HG03342 (cell line): ENCODE measurements around the gene CDK9.
"Not testable (repeated sequence)": the region's sequence is repeated elsewhere in the genome, so short reads cannot be mapped to it uniquely, and the experiment has no call there.

Source experiments
- ATAC-seq: cut with Tn5 transposase; IDR thresholded peaks from one replicate; pipeline ENCODE4 v1.9.1; 2021; ENCODE audit warnings: mild to moderate bottlenecking, moderate library complexity; ENCODE audit not compliant: unreplicated experiment

Gene CDK9

DNA sequence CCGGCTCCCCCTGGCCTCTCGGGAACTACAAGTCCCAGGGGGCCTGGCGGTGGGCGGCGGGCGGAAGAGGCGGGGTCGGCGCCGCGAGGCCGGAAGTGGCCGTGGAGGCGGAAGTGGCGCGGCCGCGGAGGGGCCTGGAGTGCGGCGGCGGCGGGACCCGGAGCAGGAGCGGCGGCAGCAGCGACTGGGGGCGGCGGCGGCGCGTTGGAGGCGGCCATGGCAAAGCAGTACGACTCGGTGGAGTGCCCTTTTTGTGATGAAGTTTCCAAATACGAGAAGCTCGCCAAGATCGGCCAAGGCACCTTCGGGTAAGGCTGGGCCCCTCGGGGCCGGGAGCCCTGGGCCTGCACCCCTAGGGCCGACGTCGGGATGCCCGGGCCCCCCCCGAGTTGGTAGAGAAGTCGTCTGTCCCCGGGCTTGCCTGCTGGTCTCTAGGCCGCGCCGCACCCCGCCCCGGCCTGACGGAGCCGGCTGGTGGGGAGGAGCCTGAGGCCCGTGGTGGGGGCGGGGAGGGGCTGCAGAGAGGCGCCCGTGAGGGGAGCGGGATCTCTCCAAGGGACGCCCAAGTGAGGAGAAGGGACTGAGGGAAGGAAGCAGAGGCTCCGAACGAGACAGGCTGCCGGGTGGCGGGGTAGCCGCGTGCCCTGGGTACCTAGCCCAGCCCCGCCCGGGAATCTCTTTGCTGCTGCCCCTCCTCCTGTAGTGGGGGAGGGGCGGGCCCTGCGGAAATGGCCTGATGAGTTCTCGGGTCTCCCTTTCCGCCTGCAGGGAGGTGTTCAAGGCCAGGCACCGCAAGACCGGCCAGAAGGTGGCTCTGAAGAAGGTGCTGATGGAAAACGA, at the start of gene CDK9:
CDK9 (plus strand) TSS at position 102 of the 840 bp plus-strand sequence; CDS start at position 217, 115 bp downstream.
- ATAC-seq: peak; percentile 51

DNA sequence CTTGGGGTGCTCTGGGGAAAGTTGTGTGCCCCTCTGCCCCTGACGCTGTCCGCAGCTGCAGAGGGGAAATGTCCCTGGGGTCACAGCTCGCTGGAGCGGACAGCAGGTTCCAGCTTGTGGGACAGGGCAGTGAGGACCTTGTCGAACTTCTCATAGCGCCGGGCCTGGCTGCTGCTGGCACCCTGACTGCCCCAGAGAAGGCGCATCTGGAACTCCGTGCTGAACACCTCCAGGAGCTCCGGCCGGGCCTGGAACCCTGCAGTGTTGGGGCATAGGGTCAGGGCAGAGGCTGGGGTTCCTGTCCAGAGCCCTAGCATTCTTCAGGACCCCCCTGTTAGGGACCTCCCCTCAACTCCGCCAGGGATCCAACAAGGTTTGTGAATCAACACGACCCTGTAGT, 47.2 kb upstream of the CDK9 start:
- ATAC-seq: no peak

DNA sequence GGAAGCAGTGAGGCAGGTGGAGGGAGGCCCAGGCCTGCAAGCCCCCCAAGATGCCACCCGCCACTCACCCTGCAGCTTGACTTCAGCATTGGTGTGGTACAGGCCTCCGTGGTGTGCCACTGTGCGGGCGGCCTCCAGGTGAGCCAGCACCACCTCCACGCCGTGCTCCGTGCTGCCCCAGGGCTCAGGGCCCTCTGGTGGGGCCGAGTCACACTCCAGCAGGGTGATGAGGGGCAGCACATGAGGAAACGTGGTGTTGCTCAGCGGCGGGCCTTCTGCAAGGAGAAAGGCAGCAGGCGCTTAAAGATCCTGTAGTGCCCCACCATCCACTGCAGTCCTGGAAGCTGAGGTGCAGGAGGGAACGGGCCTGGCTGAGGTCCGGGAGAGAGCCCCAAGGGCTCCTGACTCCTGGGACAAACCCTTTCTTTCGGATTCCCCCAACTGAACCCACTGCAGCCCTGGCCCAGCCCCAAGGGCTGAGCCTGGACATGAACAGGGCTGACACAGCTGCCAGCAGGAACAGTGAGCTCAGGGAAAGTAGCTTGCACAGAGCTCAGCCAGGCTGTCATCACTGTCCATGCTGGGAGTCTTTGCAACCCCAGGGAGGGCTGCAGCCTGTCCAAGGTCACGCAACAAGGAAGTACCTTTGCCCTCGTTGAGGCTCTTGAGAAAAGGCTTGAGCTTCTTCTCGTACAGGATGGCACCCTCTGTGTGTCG, 46.1 kb upstream of the CDK9 start:
- no peak for ATAC-seq

DNA sequence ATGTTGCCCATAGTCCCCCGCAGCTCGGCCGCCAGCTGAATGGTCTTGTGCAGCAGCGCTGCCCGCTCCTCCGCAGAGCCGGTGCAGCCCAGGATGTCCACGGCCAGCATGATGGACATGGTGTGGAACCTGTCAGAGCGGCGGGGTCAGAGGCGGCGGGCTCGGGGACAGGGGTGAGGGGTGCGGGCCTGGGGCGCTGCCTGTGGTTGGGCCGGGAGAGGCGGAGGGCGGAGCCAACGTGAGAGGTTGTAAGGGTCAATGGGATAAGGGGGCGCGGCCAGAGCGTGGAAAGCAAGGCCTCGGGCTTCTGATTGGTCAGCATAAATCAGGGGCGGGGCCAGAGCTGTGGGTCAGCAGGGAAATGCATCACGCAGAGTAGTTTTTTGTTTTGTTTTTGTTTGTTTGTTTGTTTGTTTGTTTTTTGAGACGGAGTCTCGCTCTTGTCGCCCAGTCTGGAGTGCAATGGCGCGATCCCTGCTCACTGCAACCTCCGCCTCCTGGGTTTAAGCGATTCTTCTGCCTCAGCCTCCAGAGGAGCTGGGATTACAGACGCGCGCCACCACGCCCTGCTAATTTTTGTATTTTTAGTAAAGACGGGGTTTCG, 43.9 kb upstream of the CDK9 start:
- no peak for ATAC-seq

DNA sequence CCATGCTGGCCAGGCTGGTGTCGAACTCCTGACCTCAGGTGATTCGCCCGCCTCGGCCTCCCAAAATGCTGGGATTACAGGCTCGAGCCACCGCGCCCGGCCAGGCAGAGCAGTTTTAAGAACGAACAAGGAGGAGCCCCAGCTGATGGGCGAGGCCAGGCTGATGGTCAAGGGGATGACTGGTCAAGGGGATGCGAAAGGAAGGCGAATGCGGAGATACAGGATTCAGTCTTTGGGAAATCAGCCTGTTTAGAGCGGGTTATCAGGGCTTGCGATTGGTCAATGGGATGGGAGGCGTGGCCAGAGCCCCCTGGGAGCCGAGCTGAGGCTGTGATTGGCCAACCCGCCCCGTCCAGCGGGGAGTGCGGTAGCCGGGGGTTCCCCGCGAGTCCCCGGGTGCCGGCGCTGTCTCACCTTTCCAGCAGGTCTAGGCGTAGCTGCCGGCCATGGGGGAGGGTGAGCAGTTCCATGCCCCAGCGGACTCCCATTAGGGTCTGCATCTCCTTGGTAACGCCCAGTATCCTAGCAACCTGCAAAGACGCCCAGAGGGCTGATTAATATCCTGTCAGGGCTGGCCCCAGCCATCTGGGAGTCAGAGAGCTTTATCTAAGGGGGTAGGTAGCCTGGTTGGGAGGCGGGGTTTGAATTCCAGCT, 43.3 kb upstream of the CDK9 start:
- ATAC-seq: no peak

DNA sequence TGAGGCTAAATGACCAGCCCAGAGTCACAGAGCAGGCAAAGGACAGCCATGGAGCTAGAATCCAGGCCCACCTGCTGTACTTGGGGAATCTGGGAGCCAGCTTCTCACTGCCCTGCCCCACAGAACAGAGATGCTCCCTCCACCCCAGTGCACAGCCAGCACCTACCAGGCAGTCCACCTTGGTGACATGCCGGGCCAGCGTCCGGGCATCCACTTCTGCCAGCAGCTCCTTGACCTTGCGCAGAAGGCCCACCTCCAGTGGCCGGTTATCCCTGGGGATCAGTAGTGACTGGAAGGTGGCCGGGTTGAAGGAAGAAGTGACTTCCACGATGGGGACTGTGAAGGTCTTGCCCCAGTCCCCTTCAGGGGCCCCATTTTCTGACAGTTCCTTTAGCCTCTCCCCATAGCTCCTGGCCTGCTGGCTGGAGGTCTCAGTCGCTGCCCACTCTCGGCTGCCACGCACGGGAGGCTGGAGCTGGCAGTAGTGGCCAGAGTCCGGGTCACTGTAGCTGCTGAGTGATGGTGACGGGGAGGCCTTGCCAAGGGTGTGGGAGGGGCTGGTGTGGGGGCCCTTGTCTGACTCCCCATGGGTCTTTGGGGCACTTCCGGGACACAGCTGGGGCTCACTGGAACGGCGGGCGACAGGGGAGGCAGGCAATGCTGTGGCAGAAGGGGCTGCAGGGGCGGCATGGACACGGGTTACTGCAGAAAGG, 41.3 kb upstream of the CDK9 start:
- no peak for ATAC-seq

DNA sequence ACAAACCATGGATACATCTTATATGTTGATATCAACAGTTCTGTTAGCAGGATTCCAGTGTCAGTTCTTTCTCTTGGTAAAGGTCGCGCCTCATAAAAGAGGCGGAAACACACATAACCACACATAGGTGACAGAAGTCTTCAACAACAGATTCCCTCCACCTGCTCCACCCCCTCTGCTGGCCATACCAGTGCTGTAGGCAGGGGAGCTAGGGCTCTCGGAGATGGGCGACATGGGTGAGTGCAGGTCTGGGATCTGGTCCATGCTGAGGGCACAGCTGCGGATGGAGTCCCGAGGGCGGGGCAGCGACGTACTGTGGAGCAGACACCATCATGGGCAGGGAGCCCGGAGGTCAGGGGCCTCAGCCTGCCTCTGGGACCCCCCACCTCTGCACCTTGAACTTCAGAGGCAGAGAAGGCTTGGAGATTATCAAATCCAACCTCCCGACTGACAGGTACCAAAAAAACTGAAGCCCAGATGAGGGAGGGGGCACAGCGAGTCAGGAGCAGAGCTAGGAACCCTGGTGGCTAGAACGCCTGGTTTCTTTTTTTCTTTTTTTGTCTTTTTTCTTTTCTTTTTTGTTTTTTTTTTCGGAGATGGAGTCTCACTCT, 38.8 kb upstream of the CDK9 start:
- ATAC-seq: no peak

DNA sequence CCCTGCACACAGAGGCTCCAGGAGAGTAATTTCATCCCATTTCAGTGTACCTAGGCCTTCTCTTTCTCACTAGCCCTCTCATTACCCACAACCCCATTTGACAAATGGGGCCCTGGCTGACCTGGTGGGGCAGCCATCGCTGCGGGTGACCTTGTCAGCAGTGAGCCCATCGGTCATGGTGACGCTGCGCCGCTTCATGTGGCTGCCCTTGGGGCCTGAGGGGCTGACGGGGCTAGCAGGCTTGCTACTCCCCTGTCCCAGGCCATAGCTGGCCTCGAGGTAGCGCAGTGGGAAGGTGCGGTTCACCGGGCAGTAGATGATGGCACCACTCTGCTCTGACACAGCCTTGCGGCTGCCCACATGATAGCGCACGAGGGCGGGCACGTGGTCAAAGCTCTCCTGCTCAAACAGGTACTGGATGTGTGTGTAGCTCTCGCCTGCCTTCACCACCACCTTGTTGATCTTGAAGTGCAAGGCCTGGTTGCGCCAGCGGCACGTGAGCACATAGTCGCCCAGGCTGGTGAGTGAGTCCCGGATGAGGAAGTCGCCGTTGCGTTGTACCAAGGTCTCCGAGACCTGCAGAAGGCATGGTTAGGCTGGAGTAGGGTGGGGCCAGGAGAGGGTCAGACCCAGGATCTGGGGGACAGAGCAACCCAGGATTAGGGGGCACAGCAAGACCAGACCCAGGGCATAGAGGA, 36.6 kb upstream of the CDK9 start:
- ATAC-seq: no peak

DNA sequence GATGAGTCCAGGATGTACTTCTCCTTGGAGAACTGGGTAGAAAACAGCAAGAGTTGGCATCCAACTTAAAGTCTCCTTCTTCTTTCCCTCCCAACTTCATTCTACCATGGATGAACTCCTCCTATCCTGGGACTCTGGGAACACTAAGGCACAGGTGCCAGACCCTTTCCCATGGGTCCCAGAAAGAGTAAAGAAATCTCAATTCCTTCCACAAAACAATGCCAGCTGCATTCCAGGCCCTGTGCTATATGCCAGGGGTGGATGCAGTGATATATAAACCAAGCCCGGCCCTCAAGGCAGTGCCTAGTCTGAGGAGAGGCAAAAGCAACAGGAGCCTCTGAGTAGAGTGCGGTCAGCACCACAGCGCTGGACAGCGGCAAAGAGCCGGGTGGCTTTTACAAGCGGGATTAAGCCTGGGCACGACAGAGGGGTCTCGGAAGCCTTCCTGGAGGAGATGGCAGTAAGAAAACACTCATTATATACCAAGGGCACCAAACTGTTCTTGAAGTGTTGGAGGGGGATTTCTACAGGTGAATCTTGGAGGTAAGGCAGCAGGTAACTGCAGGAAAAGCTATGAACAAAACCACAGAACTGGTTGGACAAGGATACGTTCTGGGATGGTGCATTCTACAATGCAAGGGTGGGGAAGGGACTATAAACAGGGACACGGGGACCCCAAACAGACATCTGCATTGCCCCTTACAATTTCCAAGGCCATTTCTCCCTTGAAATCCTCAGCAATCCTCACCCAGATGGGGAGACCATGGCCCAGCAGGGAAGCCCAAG, 34.4 kb upstream of the CDK9 start:
- ATAC-seq: no peak

DNA sequence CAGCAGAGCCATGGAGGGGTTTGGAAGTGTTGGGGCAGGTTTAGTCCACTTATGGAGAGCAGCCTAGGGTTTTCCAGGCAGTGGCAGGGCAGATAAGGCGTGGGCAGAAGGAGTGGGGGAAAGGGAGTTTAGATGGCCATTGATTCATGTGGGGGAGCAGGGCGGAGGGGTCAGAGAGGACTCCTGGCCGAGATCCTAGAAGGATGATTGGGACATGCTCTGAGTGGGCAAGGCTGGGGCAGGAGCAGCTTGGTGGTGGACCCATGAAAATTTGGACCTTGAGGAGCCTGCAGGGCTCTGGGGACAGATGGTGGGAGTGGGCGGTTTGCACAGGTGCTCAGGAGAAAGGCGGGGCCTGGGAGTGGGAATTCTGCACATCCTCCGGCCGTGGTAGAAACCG, 32.7 kb upstream of the CDK9 start:
- no peak for ATAC-seq

DNA sequence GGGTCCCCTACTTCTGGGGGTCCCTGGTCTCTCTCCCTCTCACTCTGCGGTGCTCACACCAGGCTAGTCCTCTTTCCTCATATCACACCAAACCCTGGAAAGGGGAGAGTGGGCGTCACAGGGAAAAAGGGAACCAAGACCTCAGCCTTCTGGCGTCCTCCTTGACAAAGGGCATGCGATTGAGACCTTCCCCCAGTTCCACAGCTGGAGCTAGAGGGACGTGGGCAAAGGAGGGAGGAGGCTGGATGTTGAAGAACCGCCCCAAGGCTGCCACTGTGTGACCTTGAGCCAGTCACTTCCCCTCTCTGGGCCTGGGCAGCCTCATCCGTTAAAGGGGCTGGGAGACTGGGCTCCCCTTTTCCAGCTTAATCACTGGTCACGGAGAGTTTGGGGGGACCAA, 32.2 kb upstream of the CDK9 start:
- ATAC-seq: no peak

DNA sequence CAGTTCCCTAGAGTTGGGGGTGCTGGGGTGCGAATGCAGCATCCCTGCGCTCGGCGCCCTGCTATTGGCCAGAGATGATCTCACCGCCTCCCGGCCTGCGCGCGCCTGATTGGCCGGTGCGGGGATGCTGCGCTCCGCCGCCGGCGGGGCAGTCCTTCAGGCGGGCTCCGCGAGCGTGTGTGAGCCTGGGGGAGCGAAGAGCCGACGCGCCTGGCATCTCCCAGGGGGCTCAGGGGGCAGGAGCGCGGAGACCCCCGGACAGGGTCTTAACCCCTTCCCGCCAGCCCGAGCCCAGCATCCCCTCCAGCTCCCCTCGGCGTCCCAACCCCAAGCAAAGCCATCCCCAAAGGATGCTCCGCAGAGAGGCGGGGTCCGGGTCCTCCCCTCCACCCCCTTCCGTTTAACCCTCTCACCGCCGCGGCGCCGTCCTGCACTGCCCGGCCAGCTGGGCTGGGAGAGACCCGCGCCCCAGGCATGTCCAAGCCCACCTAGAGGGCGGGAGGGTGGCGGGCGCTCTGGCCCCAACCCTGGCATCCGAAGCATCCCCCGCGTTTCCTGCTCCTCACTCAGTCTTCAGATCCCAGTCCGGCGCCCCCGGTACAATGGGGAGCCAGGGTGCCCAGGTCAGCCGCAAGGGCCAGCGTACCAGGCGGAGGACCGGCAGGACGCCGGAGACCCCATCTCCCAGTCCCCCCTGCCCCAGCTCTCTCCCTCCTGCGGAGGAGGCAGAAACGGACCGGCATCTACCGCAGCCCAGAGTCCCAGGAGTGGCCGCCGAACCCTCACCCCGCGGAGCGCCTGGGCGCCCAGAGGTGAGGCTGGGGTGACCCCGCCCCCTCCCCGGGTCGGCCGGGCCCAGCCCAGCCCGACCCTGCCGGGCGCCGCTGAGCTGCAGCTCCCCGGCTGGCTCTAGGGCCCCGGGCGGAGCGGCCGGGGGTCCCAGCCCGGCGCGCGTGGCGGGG, 31.5 kb upstream of the CDK9 start:
- ATAC-seq: no peak

DNA sequence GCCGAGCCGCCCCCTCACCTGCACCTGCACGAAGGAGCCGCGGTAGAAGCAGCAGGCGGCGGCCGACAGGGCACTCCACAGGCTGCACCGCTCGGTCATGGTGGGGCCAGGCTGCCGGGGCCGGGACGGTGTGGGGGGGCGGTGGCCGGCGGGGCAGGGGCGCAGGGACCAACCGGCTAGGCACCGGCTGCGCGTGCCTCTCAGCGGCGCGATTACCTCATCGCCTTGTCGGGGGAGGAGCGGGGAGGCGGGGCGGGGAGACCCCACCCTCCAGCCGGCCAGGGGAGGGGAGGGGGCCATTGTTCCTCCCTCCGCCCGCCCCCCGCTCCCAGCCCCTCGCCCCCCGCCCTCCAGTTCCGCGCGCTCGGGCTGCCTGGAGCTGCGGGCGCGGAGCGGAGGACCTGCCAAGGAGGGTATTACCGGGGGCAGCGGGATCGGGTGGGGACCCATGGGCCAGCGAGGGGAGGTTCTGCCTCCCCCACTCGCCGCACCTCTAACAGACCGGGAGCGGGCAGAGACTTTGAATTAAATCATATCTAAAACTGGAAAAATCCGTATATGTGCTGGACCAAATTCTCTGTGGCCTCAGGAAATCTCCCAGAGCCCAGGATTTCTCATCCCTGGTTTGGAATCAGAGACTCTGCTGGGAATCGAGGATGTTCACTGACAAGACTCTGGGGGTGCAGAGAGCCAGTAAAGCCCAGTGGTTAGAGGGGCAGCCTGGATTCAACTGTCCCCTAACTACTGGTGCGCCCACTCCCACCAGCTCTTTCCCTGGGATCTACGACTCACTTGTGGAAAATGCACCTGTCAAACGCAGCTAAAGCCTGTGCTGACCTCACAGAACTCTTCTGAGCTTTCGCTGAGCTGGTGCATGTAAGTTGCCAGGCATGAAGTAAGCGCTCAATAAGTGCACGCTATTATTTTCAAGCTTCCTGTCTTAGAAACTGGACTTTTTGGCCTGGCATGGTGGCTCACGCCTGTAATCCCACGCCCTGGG, 30.5 kb upstream of the CDK9 start:
- ATAC-seq: no peak

DNA sequence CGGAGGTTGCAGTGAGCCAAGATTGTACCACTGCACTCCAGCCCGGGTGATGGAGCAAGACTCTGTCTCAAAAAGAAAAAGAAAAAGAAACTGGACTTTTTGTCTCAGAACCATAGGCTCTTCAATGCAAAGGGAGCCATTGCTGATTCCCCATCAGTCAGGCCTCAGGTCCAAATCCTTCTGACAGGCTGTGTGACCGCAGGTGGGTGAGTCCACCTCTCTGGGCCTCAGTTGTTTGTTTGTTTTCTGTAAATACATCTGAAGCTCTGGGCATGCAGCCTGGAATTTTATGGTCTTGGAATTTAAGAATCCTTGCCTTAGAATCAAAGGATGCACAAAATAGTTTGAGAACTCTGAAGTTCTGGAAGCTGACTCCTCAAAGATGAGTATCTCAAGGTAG, 29.6 kb upstream of the CDK9 start:
- no peak for ATAC-seq

DNA sequence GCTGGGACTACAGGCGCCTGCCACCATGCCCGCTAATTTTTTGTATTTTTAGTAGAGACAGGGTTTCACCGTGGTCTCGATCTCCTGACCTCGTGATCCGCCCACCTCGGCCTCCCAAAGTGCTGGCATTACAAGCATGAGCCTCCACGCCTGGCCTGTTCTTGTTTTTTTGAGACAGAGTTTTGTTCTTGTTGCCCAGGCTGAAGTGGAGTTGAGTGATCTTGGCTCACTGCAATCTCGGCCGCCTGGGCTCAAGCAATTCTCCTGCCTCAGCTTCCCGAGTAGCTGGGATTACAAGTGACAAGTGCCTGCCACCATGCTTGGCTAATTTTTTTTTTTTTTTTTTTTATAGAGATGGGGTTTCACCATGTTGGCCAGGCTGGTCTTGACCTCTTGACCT, 29.1 kb upstream of the CDK9 start:
- ATAC-seq: not testable (repeated sequence)

DNA sequence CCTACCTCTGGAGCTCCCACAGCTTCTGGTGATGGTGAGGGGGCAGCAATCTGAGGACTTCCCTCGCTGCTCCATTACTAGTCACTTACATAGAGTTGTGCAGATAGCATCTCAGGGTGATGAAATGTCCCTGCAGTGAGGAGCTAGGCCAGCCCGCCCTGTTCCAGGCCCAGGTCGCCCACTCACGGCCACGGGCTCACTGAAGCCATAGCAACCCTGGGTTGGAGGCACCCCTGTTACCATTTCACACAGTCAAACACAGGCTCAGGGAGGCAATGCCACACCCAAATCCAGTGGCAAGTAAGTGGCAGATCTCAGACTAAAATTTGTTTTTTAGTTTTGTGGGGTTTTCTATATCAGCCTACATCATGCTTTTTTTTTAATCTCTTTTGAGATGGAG, 27.0 kb upstream of the CDK9 start:
- ATAC-seq: no peak

DNA sequence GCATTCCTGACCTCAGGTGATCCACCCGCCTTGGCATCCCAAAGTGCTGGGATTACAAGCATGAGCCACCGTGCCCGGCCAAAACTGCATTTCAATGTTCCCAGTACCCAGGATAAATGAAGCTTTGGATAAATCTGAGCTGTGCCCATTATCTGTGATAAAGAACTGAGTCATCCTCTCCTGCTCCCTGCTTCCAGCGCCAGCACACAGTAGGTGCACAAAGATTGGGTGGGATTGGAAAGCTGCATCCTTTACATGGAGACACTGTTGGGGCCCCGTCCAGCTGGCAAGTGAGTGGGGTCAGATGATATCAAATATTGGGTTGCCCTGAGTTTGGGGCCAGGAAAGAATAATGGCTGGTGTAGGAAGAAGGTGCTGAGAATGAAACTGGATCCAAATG, 24.8 kb upstream of the CDK9 start:
- no peak for ATAC-seq
